Stomach (tissue), 19 donors: Measurements from ENCODE around the gene FAM236A. TPM values are rescaled to one million over a fixed set of nuclear protein-coding genes. Genes with fewer than 3 reads are reported as not detected.
"Not testable (repeated sequence)": the region's sequence is repeated elsewhere in the genome, so short reads cannot be mapped to it uniquely, and the experiment has no call there.

Experiments used
- DNase-seq, 2 donors: peaks; one replicate each; pipeline versions ENCODE4 v3.0.0 to v3.0.0-alpha.2; 2013 to 2019
- H3K27ac ChIP-seq, 5 donors: fragments of 200-600 bp in 4 of 5; sonication (generic) in 4 of 5; one replicate each; pipeline ENCODE4 v1.5.1; 2013 to 2019; ENCODE audit warnings: mild to moderate bottlenecking in 1 of 5, moderate library complexity in 1 of 5
- H3K27me3 ChIP-seq, 3 donors: fragments of 200-600 bp; sonication (generic); one replicate each; pipeline ENCODE4 v1.5.1; 2017 to 2019; ENCODE audit warnings: mixed run types in 1 of 3
- H3K36me3 ChIP-seq, 4 donors: fragments of 200-600 bp; sonication (generic); 1 replicate in 3 of 4; 2 replicates in 1 of 4; pipeline ENCODE4 v1.5.1; 2016 to 2019
- H3K4me1 ChIP-seq, 4 donors: fragments of 200-600 bp; sonication (generic); one replicate each; pipeline ENCODE4 v1.5.1; 2016 to 2019
- H3K4me3 ChIP-seq, 4 donors: fragments of 200-600 bp; sonication (generic) in 3 of 4; one replicate each; pipeline ENCODE4 v1.5.1; 2016 to 2019; ENCODE audit warnings: mild to moderate bottlenecking in 1 of 4
- H3K9me3 ChIP-seq, 4 donors: fragments of 200-600 bp; sonication (generic); one replicate each; pipeline ENCODE4 v1.5.1; 2016 to 2019
- WGBS, 5 donors: extraction: QIAGEN DNeasy Blood & Tissue Kit in 3 of 5; methylation state at CpG; one replicate each; pipeline versions ENCODE4 v1.1.5 to v1.1.7; 2013 to 2018; 5-methylcytosine and 5-hydroxymethylcytosine counted together
- intact Hi-C: fragments of 100-400 bp; cut with DNase I; formaldehyde crosslinking; loops from one replicate; pipeline ENCODE4 v1.15.1; 2023; ENCODE audit warnings: low total_unique reads
- long read RNA-seq, 10 donors: transcript quantifications; one replicate each; lab custom pipeline, GENCODE V29; 2026
- polyA plus RNA-seq, 3 donors: library from polyadenylated mRNA; stranded (reverse); fragments of 200-250 nt; gene quantifications; one replicate each; pipeline ENCODE4 v1.2.3, GENCODE V29; 2013
- total RNA-seq, 5 donors: library from RNA; depleted of rRNA; stranded (reverse); fragments of >200 nt; gene quantifications; one replicate each; pipeline versions ENCODE4 v1.1.0 to v1.2.3, GENCODE V29; 2014 to 2016
- donor health status: healthy with polysubstance abuse.
- donor health status: Bipolar disorder and iron deficiency.
- donor health status: healthy.

FAM236A gene
- total RNA-seq (not detected), polyA plus RNA-seq (not detected)
- long read RNA-seq, donor 1, result 0 reads
- long read RNA-seq, donor 2, result 0 reads
- long read RNA-seq, donor 3, result 0 reads
- long read RNA-seq, donor 4, result 0 reads
- long read RNA-seq, donor 5, result 0 reads
- long read RNA-seq, donor 6, result 0 reads
- long read RNA-seq, donor 7, result 0 reads
- long read RNA-seq, donor 8, result 0 reads
- long read RNA-seq, donor 9, result 0 reads
- long read RNA-seq, donor 10, result 0 reads

DNA sequence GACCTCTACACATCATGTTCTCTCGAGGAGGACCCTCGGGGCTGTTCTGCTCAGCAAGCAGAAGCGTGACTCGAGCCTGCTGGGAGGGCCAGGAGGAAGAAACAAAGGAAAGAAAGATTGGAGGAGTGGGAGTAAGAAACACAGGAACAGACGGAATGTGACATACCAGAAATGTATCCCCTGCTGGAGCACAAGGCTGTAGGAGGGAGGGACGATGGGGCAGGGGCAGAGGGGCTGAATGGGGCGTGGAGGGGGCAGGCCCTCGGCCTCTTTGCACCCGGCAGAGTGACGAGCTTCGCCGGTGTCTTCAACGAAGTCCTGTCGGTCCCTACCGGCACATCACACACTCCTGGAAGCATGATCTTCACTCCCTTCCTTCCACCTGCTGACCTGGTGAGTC is at the start of gene FAM236A:
FAM236A (plus strand) TSS at position 301 of the 400 bp plus-strand sequence; CDS start at position 358, 57 bp downstream.
- H3K27ac ChIP-seq, H3K4me3 ChIP-seq, H3K27me3 ChIP-seq, H3K4me1 ChIP-seq, H3K9me3 ChIP-seq, intact Hi-C loops, H3K36me3 ChIP-seq, DNase-seq: not testable (repeated sequence)
- no CpG with 5 or more reads among the region's 15 CpGs for WGBS, 5 donors

DNA sequence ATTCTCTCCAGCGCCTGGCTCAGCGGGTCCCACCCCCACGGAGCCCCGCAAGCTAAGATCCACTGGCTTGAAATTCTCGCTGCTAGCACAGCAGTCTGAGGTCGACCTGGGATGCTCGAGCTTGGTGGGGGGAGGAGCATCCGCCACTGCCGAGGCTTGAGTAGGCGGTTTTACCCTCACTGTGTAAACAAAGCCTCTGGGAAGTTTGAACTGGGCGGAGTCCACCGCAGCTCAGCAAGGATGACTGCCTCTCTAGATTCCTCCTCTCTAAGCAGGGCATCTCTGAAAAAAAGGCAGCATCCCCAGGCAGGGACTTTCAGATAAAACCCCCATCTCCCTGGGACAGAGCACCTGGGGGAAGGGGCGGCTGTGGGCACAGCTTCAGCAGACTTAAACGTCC is 48.3 kb upstream of the FAM236A start:
- DNase-seq, H3K4me1 ChIP-seq, H3K4me3 ChIP-seq, H3K27me3 ChIP-seq, H3K9me3 ChIP-seq, intact Hi-C loops, H3K36me3 ChIP-seq, H3K27ac ChIP-seq: not testable (repeated sequence)
- WGBS, 5 donors, result no CpG with 5 or more reads among the region's 14 CpGs

DNA sequence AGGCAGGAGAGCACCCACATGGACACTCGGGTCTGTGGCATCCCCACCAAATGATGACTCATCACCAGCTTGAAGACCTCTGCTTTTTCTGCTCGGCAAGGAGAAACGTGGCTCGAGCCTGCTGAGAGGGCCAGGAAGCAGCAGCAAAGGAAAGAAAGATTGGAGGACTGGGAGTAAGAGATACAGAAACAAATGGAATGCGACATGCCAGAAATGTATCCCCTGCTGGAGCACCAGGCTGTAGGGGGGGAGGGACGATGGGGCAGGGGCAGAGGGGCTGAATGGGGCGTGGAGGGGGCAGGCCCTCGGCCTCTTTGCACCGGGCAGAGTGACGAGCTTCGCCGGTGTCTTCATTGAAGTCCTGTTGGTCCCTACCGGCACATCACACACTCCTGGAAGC is 25.7 kb upstream of the FAM236A start, which contains the start of gene FAM236C:
FAM236C (plus strand) TSS at position 301 of the 400 bp plus-strand sequence. CDS start 100 bp downstream, outside the sequence.
- H3K27me3 ChIP-seq, H3K9me3 ChIP-seq, H3K4me3 ChIP-seq, DNase-seq, H3K27ac ChIP-seq, intact Hi-C loops, H3K36me3 ChIP-seq, H3K4me1 ChIP-seq: not testable (repeated sequence)
- WGBS, 5 donors, result no CpG with 5 or more reads among the region's 13 CpGs

DNA sequence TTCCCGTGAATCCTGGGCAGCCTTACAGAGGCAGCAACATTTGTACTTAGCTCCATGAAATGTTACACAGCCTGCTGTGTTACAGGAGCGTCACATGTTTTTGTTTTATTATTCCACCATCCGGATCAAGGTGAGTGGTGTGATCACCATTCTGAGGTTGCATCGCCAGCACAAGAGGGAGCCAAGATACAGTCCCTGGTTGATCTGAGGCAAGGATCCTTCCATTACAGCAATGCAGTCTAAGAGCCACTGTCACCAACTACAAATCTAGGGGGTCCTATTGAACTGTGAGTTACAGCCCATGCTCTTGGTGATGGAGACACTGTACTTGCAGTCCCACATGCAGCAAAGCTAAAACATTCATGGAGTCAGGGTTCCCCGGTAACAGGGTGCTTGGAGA is 21.9 kb upstream of the FAM236A start:
- H3K36me3 ChIP-seq, H3K27me3 ChIP-seq, intact Hi-C loops, H3K9me3 ChIP-seq, DNase-seq, H3K4me1 ChIP-seq, H3K27ac ChIP-seq, H3K4me3 ChIP-seq: not testable (repeated sequence)
- WGBS, 5 donors, result 81 to 90% (median 82%) methylated on average over 2 to 3 of the region's 5 CpGs; no CpG with 5 or more reads in 2 of the 5 donors

DNA sequence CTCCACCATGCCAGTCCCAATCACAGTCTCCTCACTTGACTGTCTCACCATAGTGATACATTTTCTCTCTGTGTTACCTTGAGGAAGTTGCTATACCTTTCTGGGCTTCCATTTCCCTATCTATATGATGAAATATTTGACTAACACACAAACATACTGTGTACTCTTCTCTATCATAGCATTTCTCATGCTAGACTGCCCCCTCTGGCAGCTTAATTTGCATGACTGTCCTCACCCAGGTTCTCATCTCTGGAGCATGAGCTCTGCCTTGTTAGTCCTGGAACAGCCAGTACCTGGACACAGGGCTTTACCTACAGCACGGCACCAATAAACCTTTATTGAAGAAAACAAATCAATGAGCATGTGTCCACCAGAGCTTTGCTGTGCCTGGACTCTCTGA is 5.7 kb upstream of the FAM236A start:
- H3K36me3 ChIP-seq, H3K9me3 ChIP-seq, H3K4me3 ChIP-seq, H3K27ac ChIP-seq, H3K27me3 ChIP-seq, H3K4me1 ChIP-seq, DNase-seq, intact Hi-C loops: not testable (repeated sequence)
- no CpG with 5 or more reads among the region's 1 CpG for WGBS, 5 donors

DNA sequence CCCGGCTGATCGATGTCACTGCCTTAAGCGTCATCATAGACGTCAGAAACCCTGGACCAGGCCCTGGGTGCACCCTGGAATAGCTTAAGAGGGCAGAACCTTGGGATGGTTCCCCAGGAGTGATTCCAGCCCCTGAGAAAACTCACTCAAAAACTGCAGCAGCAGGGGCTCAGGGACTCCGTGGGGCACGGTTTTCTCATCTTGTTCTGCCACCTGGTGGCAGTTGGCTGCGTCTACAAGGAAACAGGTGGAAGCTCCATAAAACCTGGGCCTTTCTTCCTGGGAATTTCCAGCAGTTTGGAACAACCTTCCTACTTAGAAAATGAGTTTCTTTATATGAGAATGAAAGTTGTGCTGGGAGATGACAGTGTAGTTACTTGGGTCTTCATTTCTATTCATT is 1.6 kb upstream of the FAM236A start:
- intact Hi-C loops, result not testable (repeated sequence)
- WGBS, 5 donors, result no CpG with 5 or more reads among the region's 7 CpGs

DNA sequence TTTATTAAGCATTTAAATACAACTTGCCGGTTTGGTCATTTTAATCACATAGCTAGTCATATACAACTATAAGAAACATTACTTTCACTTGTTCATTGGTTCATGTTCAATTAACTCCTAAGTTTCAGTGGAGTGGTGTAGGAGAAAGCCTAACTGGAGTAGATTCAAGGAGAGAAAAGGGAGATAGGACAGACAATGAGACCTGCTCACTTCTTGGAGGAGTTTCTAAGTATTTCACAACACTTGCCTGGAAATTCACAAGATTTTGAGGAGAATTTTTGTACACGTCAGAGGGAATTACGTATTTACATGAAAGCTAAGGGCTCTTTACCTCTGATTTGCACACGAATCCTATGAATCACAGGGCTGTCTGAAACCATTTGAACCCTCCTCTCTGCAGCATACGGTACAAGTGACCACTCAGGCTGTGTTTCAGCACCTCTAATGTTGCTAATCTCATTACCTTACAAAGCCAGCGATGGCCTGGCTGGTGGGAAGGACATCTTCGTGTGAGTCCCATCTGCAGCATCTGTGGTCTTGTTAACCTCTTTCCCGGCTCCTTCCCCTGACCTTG is 1.0 kb upstream of the FAM236A start:
- H3K36me3 ChIP-seq, H3K27ac ChIP-seq, H3K27me3 ChIP-seq, DNase-seq, H3K9me3 ChIP-seq, intact Hi-C loops, H3K4me3 ChIP-seq, H3K4me1 ChIP-seq: not testable (repeated sequence)
- WGBS, 5 donors, result no CpG with 5 or more reads among the region's 8 CpGs

More for the DNA sequence above, 1.6 kb upstream of the FAM236A start:
- not testable (repeated sequence) for H3K27me3 ChIP-seq, H3K4me1 ChIP-seq, H3K36me3 ChIP-seq, DNase-seq, H3K9me3 ChIP-seq, H3K27ac ChIP-seq, H3K4me3 ChIP-seq

DNA sequence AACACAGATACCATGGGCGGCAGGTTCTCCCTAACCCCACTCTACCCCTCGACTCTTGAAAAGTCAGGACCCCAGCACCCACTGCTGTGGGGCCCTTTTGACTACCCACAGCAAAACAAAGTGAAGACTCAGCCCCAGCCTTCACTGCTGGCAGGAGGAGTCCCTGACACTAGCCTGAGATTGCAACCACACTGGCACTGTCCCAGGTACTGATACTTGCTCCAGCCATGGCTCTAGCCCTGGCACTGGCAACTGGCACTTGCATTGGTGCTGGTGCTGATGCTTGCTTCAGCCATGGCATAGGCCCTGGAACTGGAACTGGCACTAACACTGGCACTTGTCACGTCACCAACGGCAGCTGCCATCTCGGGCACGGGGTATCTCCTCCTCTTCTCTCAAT is 4.3 kb downstream of the FAM236A start:
- H3K36me3 ChIP-seq, H3K9me3 ChIP-seq, H3K4me1 ChIP-seq, DNase-seq, intact Hi-C loops, H3K4me3 ChIP-seq, H3K27me3 ChIP-seq, H3K27ac ChIP-seq: not testable (repeated sequence)
- no CpG with 5 or more reads among the region's 6 CpGs for WGBS, 5 donors

DNA sequence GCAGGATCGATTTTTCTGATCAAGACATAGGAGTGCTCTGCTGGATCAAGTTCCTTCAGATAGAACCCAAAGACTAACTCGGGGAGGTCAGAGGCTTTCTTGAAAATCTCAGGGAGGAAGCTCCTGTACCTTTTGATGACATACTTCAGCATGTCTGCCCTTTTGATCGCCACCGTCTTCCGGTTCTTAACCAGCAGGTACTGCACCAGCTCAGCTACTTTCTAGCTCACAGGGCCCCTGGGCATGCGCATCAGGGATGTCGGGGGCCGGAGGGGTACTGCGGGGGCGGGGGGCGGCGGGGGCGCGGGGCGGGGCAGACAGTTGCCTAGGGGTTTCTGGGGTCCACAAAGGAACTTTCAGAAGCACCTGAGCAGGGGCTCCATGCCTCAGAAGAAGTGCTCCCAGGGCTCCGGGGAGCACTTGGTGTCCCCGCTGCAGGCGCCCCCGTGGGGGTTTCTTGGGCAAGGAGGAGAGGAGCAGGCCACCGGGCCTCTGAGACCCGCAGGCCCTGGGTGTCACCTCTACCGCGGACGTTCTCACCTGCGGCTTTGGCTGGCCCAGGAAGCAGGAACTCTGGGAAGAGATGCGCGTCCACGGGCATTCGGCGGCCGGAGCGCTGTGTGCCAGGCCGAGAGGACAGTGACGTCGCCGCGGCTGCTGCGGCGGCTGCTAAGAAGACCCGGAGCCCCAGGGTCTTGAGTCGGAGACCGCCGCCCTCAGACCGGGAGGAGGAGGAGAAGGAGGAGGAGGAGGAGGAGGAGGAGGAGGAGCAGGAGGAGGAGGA is 5.2 kb downstream of the FAM236A start:
- no CpG with 5 or more reads among the region's 44 CpGs for WGBS, 5 donors
- intact Hi-C loops, H3K9me3 ChIP-seq, H3K4me3 ChIP-seq, H3K27me3 ChIP-seq, H3K36me3 ChIP-seq, DNase-seq, H3K27ac ChIP-seq, H3K4me1 ChIP-seq: not testable (repeated sequence)

DNA sequence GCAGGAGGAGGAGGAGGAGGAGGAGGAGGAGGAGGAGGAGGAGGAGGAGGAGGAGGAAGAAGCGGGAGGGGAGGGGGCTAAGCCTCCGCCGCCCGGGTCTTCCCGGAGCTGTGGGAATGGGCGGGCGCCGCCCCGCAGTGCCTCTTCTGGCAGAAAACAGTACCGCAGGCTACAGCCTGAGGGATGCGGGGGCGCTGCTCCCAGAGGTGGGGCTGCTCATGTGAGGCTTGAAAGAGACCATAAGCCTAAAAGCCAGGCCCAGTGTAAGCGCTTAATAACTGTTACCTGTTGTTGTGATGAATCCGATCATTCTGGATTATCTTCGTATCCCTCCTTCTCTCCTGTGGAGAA is 5.8 kb downstream of the FAM236A start, which contains the start of gene DMRTC1:
DMRTC1 (minus strand) TSS at position 19 of the 351 bp plus-strand sequence. CDS start 68,143 bp downstream, outside the sequence.
- no CpG with 5 or more reads among the region's 15 CpGs for WGBS, 5 donors
- H3K4me3 ChIP-seq, H3K36me3 ChIP-seq, H3K9me3 ChIP-seq, H3K27ac ChIP-seq, H3K27me3 ChIP-seq, DNase-seq, intact Hi-C loops, H3K4me1 ChIP-seq: not testable (repeated sequence)

DNA sequence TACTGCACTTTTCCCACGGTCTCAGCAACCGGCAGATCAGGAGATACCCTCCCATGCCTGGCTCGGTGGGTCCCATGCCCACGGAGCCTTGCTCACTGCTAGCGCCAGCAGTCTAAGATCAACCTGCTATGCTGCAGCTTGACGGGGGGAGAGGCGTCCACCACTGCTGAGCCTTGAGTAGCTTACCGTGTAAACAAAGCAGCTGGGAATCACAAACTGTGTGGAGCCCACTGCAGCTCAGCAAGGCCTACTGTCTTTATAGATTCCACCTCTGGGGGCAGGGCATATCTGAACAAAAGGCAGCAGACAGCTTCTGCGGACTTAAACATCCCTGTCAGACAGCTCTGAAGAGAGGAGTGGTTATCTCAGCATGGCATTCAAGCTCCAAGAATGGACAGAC is 22.0 kb downstream of the FAM236A start:
- WGBS, 5 donors, result no CpG with 5 or more reads among the region's 9 CpGs
- H3K27me3 ChIP-seq, DNase-seq, H3K4me3 ChIP-seq, H3K27ac ChIP-seq, H3K9me3 ChIP-seq, H3K36me3 ChIP-seq, intact Hi-C loops, H3K4me1 ChIP-seq: not testable (repeated sequence)

DNA sequence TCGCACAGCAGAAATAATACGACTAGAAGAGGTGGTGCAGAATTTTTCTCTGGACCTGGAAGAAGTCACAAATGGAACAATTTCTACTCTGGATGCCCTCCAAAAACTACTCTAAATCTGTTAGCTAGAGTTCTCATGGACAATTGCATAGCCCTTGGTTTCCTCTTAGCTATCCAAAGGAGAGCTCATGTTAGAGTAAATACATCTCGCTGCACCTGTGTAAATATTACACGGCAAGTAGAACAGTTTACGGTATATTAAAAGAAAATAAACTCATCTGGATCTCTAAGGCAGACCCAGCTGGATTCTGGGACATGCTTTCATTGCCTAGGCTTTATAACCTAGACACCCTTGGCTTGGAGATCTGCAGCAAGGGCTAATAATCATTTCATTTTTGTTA is 33.9 kb downstream of the FAM236A start:
- H3K9me3 ChIP-seq, DNase-seq, H3K4me3 ChIP-seq, intact Hi-C loops, H3K27me3 ChIP-seq, H3K36me3 ChIP-seq, H3K27ac ChIP-seq, H3K4me1 ChIP-seq: not testable (repeated sequence)
- WGBS, 5 donors, result no CpG with 5 or more reads among the region's 5 CpGs
